HG02623 (cell line): ENCODE results near the gene MRPL49.
"Not testable (repeated sequence)": the region's sequence is repeated elsewhere in the genome, so short reads cannot be mapped to it uniquely, and the experiment has no call there.

Experiments
- ATAC-seq: cut with Tn5 transposase; IDR thresholded peaks from one replicate; pipeline ENCODE4 v1.9.1; 2021; ENCODE audit warnings: moderate library complexity; ENCODE audit not compliant: unreplicated experiment

MRPL49 gene

DNA sequence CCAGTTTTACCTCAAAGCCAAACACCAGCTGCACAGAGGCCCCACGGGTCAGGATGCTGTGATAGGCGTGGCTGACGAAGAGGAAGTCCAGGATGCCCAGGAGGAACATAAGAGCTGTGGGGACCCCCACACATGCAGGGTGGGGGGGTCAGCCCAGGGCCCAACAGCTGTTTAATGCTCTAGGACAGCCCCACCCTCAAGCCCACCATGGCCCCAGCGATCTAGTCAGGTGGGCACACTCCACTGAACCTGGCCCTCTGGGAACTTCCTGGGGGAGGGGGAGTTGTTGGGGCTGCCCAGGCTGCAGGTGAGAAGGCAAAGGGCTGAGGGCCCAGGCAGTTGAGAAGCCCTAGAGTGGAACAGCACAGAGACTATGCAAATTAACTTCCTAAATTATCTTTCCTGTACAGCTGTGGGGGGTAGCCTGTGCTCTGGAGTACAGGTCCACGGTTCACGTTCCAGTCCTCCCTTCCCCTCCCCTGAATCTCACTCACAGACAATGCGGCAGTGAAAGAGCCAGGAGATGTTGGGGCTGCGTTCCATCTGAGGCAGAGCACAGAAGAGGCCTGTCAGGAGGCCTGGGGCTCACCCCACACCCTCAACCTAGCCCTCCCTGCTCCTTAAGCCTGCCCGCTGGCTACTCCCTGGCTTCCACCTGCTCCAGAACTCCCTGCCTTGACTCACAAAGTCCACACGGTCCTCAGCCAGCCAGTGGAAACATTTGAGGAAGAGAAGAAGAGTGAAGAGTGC lies 10.3 kb downstream of the MRPL49 start:
- ATAC-seq = no peak

DNA sequence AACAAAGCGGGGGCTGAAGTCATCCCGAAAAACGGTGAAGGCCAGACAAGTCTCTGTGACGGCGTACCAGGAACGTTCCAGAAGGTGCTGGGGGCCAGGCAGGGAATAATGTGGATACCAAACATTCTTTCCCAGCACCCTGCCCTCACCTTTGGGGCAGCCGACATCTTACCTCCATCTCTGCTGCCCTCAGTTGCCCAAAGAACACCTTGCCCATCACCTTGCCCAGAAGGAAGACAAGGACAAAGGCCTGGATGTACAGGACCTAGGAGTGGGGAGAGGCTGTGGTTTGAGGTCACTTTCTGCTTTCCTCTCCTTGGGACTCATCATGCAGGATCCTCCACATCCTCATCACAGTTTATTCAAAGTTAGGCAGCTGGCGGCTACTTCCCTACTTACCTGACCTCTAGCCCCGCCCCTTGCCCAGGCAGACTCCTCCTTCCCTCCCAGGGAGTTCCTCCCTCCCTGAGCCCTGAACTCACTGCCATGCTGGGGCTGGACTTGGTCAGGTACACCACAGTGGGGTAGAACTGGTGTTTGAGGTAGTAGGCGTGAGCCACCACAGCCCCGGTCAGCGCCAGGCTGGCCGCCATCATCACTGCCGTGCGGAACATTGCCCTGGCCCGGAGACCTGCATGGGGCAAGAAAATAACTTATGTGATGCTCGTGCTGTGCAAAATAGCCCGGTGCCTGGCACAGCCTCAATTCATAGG lies 11.0 kb downstream of the MRPL49 start:
- no peak for ATAC-seq

GRCh38 chr11:65133724-65134123 lies 11.6 kb downstream of the MRPL49 start:
- no peak for ATAC-seq

- peak; percentile 56 for ATAC-seq
These were observed 12.3 kb downstream of the MRPL49 start, which contains the start of gene SYVN1 for GRCh38 chr11:65134240-65134951. SYVN1 (minus strand) TSS chr11:65134519; CDS start chr11:65133601, 918 bp downstream.

GRCh38 chr11:65134952-65135632 lies 13.0 kb downstream of the MRPL49 start:
- ATAC-seq = peak; percentile 52

DNA sequence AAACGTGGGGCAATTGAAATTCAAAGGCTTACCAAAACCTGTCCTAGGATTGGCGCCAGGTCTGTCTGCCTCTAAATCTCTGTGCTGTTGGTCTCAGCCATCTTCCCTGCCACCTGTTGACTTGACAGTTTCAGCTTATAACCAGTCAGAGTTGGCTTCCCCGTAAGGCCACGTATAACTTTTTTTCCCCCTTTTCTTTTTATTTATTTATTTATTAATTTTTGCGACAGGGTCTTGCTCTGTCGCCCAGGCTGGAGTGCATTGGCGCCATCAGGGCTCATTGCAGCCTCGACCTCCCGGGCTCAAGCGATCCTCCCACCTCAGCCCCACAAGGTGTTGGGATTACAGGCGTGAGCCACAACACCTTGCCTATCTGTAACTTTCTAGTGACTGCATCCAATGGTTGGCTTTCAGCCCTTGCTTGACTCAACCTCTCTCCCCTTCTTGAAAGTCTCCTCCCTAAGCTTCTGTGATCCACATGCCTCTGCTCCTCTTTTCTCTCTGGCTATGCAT lies 13.6 kb downstream of the MRPL49 start:
- no peak for ATAC-seq

DNA sequence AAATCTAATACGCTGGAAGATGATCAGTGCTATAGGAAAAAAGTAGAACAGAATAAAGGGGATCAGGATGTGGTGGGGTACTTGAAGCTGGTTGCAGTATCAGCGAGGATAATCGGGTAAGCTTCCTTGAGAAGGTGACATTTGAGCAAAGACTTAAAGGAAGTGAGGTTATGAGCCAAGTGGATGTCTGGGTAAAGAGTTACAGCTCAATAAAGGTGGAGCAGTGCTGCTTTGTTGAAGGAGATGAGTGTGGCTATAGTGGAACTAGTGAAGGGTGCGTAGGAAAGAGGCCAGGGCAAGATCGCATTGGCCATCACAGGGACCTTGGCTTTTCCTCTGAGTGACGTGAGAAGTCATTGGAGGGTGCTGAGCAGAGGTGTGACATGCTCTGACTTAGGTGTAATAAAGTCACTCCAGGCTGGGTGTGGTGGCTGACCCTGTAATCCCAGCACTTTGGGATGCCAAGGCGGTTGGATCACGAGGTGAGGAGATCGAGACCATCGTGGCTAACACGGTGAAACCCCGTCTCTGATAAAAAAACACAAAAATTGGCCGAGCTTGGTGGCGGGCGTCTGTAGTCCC lies 14.5 kb downstream of the MRPL49 start:
- no peak for ATAC-seq

DNA sequence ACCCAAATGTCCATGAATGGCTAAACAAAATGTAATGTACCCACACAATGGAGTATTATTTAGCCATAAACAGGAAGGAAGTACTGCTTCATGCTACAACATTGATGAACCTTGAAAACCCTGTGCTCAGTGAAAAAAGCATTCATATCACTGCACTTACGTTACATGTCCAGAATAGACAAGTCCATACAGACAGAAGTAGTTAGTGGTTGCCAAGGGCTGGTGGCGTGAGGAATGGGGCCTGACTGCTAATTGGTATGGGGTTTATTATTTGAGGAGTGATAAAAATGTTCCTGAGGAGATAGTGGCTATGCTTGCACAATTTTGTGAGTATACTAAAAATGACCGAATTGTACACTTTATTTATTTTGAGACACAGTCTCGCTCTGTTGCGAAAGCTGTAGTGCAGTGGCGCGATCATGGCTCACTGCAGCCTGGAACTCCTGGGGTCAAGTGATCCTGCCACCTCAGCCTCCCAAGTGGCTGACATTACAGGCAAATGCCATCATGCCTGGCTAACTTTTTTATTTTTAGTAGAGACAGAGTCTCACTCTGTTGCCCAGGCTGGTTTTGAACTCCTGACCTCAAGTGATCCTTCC lies 19.9 kb downstream of the MRPL49 start:
- no peak for ATAC-seq

DNA sequence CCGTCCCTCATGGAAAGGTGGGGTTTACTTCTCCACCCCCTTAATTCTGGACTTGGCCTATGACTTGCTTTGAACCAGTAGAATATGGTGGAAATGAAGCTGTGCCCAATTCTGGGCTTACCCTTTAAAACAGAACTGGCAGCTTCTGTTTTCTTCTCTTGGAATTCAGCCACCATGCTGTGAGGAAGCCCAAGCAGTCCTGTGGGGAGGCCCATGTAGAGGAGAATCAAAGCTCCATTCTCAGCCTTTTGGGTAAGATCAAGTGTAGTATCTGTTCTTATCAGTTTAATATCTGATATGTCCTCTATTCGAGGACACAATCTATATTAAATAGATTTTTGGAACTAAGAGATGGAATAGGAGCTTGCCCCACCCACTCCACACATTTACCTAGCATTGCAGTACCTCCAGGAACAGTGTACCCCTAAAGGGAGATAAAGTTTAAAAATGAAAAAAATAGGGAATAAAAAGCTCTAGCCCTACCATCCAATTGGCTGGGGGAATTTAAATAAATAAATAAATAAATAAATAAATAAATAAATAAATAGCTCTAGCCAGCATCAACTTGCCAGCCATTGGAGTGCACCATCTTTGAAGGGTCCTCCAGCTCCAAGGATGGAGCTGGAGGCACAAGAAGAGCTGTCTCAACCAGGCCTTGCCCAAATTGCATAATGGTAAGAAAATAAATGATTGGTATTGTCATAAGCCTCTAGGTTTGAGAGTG lies 25.4 kb downstream of the MRPL49 start:
- no peak for ATAC-seq

DNA sequence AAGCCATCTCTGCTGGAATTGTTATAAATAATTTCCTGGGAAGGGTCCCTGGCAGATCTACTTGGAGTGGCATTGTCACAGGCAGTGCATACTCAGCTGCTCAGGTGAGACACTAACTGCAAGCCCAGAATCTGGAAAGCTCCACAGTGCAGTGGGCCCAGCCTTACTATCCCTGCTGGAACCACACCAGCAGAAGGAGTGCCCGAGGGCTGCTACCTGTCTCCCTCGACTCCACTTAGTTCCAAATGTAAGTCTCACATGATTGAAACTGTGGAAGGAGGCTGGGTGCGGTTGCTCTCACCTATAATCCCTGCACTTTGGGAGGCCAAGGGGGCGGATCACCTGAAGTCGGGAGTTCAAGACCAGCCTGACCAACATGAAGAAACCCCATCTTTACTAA lies 26.5 kb downstream of the MRPL49 start:
- ATAC-seq = no peak

DNA sequence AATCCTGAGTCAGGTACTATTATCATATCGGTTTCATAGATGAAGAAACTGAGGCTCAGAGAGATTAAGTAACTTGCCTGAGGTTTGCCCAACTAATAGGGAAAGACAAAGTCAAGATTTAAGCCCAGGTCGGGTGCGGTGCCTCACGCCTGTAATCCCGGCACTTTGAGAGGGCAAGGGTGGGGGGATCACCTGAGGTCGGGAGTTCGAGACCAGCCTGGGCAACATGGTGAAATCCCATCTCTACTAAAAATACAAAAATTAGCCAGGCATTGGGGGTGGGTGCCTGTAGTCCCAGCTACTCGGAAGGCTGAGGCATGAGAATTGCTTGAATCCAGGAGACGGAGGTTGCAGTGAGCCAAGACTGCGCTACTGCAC lies 28.0 kb downstream of the MRPL49 start:
- not testable (repeated sequence) for ATAC-seq

DNA sequence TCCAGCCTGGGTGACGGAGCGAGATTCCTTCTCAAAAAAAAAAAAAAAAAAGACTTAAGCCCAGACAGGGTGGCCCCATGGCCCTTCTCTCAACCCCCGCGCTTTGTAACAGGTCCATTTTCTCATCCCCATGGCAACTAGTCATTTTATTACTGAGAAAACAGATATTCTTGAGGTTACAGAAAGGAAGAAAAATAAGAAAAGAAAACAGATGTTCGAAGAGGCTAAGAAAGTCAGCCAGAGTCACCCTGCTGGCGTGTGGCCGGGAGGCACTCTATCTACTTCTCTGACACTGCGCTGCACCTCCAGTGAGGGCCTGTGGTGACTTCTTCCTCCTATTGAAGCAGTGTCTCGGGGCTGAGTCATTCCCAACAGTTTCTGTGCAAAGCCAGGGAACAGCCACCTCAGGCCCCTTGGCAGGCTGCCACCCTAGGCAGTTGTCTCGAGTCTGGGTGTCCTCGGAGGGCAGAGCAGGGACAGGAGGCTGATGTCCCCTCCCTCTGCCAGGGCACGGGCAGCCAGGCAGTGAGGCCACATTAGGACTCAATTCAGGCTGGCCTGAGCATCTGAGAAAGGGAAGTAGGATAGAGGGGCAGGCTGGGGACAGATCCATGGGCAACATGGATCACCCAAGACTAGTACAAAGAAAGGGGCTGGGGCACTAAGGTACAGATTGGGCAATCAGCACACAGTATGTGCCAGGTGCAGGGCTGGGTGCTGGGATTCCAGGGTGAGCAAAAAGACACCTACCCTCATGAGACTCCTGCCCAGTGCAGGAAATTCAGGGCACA lies 28.6 kb downstream of the MRPL49 start:
- ATAC-seq = no peak

GRCh38 chr11:65151331-65151899 lies 29.3 kb downstream of the MRPL49 start:
- no peak for ATAC-seq

DNA sequence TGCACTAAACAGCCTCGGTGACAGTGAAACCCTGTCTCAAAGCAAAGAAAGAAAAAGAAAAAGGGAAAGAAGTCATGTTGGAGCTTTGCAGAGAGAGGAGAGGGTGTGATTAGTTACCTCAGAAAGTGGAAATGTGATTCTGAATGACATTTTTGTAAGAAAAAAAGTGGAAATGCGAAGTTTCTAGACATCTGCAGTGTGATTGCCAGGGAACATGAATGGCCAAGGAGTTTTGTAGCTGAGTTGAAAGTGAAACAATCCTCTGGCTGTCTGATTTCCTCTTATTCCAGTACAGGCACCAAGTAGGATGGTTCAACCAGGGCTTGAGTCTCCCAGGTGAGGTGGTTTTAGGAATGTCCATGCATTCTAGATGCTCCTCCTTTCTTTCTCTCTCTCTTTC lies 30.0 kb downstream of the MRPL49 start:
- no peak for ATAC-seq

DNA sequence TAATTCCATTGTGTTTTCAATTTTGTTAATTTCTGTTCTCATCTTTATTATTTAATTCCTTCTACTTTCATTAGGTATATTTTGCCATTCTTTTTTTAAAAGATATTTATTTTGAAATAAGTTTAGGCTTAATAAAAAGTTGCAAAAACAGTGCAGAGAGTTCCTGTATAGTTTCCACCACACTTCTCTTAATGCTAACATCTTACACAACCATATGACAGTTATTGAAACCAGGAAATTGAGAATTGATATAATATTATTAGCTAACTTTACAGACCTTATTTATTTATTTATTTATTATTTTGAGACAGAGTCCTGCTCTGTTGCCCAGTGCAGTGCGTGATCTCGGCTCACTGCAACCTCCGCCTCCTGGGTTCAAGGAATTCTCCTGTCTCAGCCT lies 34.1 kb downstream of the MRPL49 start:
- ATAC-seq = no peak

GRCh38 chr11:65156926-65157325 lies 34.8 kb downstream of the MRPL49 start:
- ATAC-seq = no peak

DNA sequence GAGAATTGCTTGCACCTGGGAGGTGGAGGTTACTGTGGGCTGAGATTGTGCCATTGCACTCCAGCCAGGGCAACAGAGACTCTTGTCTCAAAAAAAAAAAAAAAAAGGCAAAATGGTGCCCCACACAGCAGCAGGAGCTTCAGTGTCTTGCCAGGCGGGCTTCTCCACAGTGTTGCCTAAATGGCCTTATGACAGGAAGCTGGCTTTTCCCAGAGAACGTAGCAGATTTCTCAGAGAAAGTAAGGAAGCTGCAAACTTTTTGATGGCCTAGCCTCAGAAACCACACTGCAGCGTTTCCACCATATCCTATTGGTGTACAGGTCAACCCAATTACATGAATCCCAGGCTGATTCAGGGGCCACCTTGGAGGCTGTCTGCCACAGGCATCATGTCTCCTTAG lies 35.2 kb downstream of the MRPL49 start:
- ATAC-seq = no peak

DNA sequence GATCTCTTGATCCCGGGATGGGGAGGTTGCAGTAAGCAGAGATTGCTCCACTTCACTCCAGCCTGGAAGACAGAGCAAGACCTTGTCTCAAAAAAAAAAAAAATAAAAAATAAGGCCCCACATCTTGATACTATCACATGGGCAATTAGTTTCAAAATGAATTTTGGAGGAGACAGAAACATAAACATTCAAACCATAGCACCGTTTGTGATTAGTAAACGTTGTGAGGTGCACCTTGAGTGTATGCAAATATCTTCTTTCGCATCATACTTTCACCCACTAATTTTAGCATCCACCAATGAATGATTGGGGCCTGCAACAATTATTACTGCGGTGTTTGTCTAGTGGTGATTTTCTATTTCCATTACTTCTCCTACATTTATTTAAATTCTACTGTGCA lies 36.9 kb downstream of the MRPL49 start:
- no peak for ATAC-seq

- ATAC-seq = no peak
These were observed 38.5 kb downstream of the MRPL49 start for GRCh38 chr11:65160643-65161042.
